Natural killer cell (primary cell): ENCODE results near the gene RHCG. TPM values are rescaled to one million over a fixed set of nuclear protein-coding genes. Genes with fewer than 3 reads are reported as not detected.

ENCODE experiments used
- ATAC-seq, 3 donors: fragments of 150-1000 bp in 2 of 3; fragments of 200-7000 bp in 1 of 3; cut with Tn5 transposase; 1 replicate in 1 of 3; 2 replicates in 2 of 3; pipeline ENCODE4 v1.10.0; 2021; ENCODE audit warnings: mild to moderate bottlenecking in 2 of 3, moderate library complexity in 2 of 3
- DNase-seq, 2 donors: peaks; one replicate each; pipeline versions ENCODE4 v3.0.0 to v3.0.0-alpha.2; 2013 to 2021; ENCODE audit warnings: mixed read lengths in 1 of 2
- H3K27ac ChIP-seq: one replicate; pipeline ENCODE4 v1.5.1; 2013; ENCODE audit warnings: mild to moderate bottlenecking, low read length
- H3K27me3 ChIP-seq: one replicate; pipeline ENCODE4 v1.6.1; 2013; ENCODE audit warnings: low read length; ENCODE audit not compliant: control insufficient read depth, insufficient read depth
- H3K36me3 ChIP-seq: one replicate; pipeline ENCODE4 v1.6.1; 2013; ENCODE audit warnings: low read length; ENCODE audit not compliant: control insufficient read depth, insufficient read depth
- H3K4me1 ChIP-seq: one replicate; pipeline ENCODE4 v1.6.1; 2013; ENCODE audit warnings: low read length; ENCODE audit not compliant: control insufficient read depth, insufficient read depth
- H3K4me3 ChIP-seq: one replicate; pipeline ENCODE4 v1.5.1; 2013; ENCODE audit warnings: low read length
- H3K9me3 ChIP-seq: one replicate; pipeline ENCODE4 v1.6.1; 2013; ENCODE audit warnings: low read length; ENCODE audit not compliant: control insufficient read depth, insufficient read depth
- H3K27ac Mint-ChIP-seq, 2 donors: one replicate each; pipeline ENCODE4 v1.8.0; 2022; ENCODE audit warnings: mild to moderate bottlenecking in 2 of 2, mixed read lengths in 2 of 2, moderate library complexity in 1 of 2
- H3K27me3 Mint-ChIP-seq, 2 donors: one replicate each; pipeline ENCODE4 v1.8.0; 2022; ENCODE audit warnings: low read depth in 2 of 2, mixed read lengths in 2 of 2
- H3K36me3 Mint-ChIP-seq: one replicate; pipeline ENCODE4 v1.8.0; 2022; ENCODE audit warnings: mixed read lengths
- H3K4me1 Mint-ChIP-seq, 2 donors: one replicate each; pipeline ENCODE4 v1.8.0; 2022; ENCODE audit warnings: mixed read lengths in 2 of 2
- H3K4me3 Mint-ChIP-seq: one replicate; pipeline ENCODE4 v1.8.0; 2022; ENCODE audit warnings: mild to moderate bottlenecking, moderate library complexity, mixed read lengths
- H3K9me3 Mint-ChIP-seq, 2 donors: one replicate each; pipeline ENCODE4 v1.8.0; 2022; ENCODE audit warnings: mixed read lengths in 2 of 2
- CTCF ChIP-seq: fragments of 200-600 bp; IDR thresholded peaks from one replicate; pipeline ENCODE4 v1.8.0; 2022; ENCODE audit warnings: antibody characterized with exemption
- WGBS: methylation state at CpG from one replicate; pipeline ENCODE4 v1.1.7; 2013; ENCODE audit warnings: missing lambda C conversion rate; ENCODE audit not compliant: insufficient coverage; 5-methylcytosine and 5-hydroxymethylcytosine counted together
- intact Hi-C: fragments of 100-400 bp; cut with micrococcal nuclease; formaldehyde crosslinking; loops from one replicate; pipeline ENCODE4 v1.14.2; 2022
- total RNA-seq, 4 donors: library from RNA; stranded (reverse); fragments of 120-200 nt in 1 of 4; gene quantifications; one replicate each; pipeline versions ENCODE4 v1.2.3 to v1.2.4, GENCODE V29; 2013 to 2022

The RHCG gene
- total RNA-seq, 3 donors from 2014 or later (not counting 1 experiment from before 2014, with no cell fraction given), result not detected

GRCh38 chr15:89489376-89489775, 7.0 kb downstream of the RHCG start:
- WGBS, result 74% methylated on average over 4 of the region's 4 CpGs
- TF ChIP-seq CTCF, result no peak
- H3K4me1 Mint-ChIP-seq, result peaks cover 6 to 13% of the 10 kb centered on the region in 2 donors
- intact Hi-C loops, result no loop called here
- H3K36me3 ChIP-seq, result no peaks in the 10 kb centered on the region
- no peak overlapping the region for H3K27ac Mint-ChIP-seq
- H3K9me3 Mint-ChIP-seq, result no peaks in the 10 kb centered on the region
- H3K27me3 Mint-ChIP-seq, result peaks cover 27 to 37% of the 10 kb centered on the region in 2 donors
- no peaks in the 10 kb centered on the region for H3K9me3 ChIP-seq
- DNase-seq (no peak), ATAC-seq (no peak)
- H3K4me3 Mint-ChIP-seq, result no peak overlapping the region
- H3K36me3 Mint-ChIP-seq, result no peaks in the 10 kb centered on the region
- peaks cover 6% of the 10 kb centered on the region for H3K4me1 ChIP-seq
- peaks cover 16% of the 10 kb centered on the region for H3K27me3 ChIP-seq
- H3K27ac ChIP-seq, result no peak overlapping the region
- no peak overlapping the region for H3K4me3 ChIP-seq

- no peak for ATAC-seq
- H3K27me3 ChIP-seq, result peaks cover 12% of the 10 kb centered on the region
- no peak overlapping the region for H3K4me3 ChIP-seq
- no peaks in the 10 kb centered on the region for H3K9me3 Mint-ChIP-seq
- TF ChIP-seq CTCF, result no peak
- peaks cover 6% of the 10 kb centered on the region for H3K4me1 ChIP-seq
- H3K9me3 ChIP-seq, result no peaks in the 10 kb centered on the region
- no peak overlapping the region for H3K27ac ChIP-seq
- H3K36me3 Mint-ChIP-seq, result no peaks in the 10 kb centered on the region
- H3K4me1 Mint-ChIP-seq, result peaks cover 6 to 13% of the 10 kb centered on the region in 2 donors
- intact Hi-C loops, result no loop called here
- peaks cover 27 to 30% of the 10 kb centered on the region in 2 donors for H3K27me3 Mint-ChIP-seq
- no peak overlapping the region for H3K4me3 Mint-ChIP-seq
- no peak for DNase-seq
- no peaks in the 10 kb centered on the region for H3K36me3 ChIP-seq
- H3K27ac Mint-ChIP-seq, result no peak overlapping the region
- WGBS, result 75% methylated on average over 2 of the region's 2 CpGs
These were observed 8.6 kb downstream of the RHCG start for GRCh38 chr15:89487791-89488190.

- Mint-ChIP-seq H3K36me3 (no peaks in the 10 kb centered on the region), H3K4me3 (peak overlapping the region; percentile 62), H3K9me3 (no peaks in the 10 kb centered on the region), H3K4me1 (peaks cover 6 to 13% of the 10 kb centered on the region in 2 donors), H3K27me3 (peaks cover 27 to 30% of the 10 kb centered on the region in 2 donors), H3K27ac (no peak overlapping the region)
- H3K4me3 ChIP-seq, result no peak overlapping the region
- H3K36me3 ChIP-seq, result no peaks in the 10 kb centered on the region
- H3K4me1 ChIP-seq, result peaks cover 6% of the 10 kb centered on the region
- no peak for TF ChIP-seq CTCF
- no peak overlapping the region for H3K27ac ChIP-seq
- WGBS, result 8% methylated on average over 24 of the region's 24 CpGs
- ATAC-seq (peak; percentile 52 to 79 (median 52)), DNase-seq (peak in 1 of 2 donors; percentile 40)
- intact Hi-C loops, result no loop called here
- peaks cover 12% of the 10 kb centered on the region for H3K27me3 ChIP-seq
- no peaks in the 10 kb centered on the region for H3K9me3 ChIP-seq
These were observed 9.7 kb downstream of the RHCG start for GRCh38 chr15:89486726-89487050.

GRCh38 chr15:89483079-89483478, 13.3 kb downstream of the RHCG start:
- Histone ChIP-seq H3K27me3 (peaks cover 12% of the 10 kb centered on the region), H3K4me3 (no peak overlapping the region), H3K36me3 (no peaks in the 10 kb centered on the region), H3K4me1 (peaks cover 6% of the 10 kb centered on the region), H3K27ac (no peak overlapping the region), H3K9me3 (no peaks in the 10 kb centered on the region)
- 83% methylated on average over 6 of the region's 6 CpGs for WGBS
- Mint-ChIP-seq H3K4me1 (peaks cover 6 to 13% of the 10 kb centered on the region in 2 donors), H3K27me3 (peaks cover 19 to 30% of the 10 kb centered on the region in 2 donors), H3K27ac (no peak overlapping the region), H3K9me3 (no peaks in the 10 kb centered on the region), H3K4me3 (no peak overlapping the region), H3K36me3 (no peaks in the 10 kb centered on the region)
- intact Hi-C loops, result no loop called here
- DNase-seq, result no peak
- TF ChIP-seq CTCF, result no peak
- no peak for ATAC-seq
